Hippocampal formation (tissue), 2 donors: Measurements from ENCODE around the gene KCMF1.
"Not testable (repeated sequence)": the region's sequence is repeated elsewhere in the genome, so short reads cannot be mapped to it uniquely, and the experiment has no call there.

Source experiments
- DNase-seq, 2 donors: peaks; one replicate each; lab custom pipeline; 2025; lab: John Stamatoyannopoulos, UW

KCMF1 gene

DNA sequence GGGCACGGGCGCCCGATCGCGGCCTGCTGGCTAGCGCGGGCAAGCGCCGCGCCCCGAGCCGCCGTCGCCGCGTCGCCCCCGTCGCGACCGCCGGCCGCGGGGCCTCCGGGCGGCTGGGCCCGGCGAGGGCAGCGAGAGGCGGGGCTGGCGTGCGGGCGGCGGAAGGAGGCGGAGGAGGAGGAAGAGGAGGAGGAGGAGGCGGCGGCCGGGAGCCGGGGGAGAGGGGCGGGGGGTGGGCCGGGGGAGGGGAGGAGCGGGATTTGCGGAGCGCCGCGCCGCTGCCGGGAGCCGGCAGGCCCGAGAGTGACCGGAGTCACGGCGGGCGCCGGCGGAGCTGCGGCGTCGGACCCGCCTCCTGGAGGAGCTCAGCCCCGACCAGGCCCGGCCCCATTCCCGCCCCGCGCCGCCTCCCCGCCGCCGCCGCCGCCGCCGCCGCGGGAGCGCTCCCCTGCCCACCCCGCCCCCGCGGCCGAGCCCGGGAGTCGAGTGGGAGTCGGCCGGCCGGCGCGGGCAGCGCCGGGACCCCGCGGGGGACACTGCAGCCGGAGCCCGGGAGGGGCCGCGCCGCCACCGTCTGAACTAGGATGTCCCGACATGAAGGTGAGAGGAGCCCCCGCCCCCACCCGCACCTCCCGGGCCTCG, at the start of gene KCMF1:
Gene KCMF1, plus strand, starts transcription at position 294 of the 642 bp plus-strand sequence. Its CDS starts 291 bp downstream, at position 585.
- peak; percentile 57 to 71 for DNase-seq

DNA sequence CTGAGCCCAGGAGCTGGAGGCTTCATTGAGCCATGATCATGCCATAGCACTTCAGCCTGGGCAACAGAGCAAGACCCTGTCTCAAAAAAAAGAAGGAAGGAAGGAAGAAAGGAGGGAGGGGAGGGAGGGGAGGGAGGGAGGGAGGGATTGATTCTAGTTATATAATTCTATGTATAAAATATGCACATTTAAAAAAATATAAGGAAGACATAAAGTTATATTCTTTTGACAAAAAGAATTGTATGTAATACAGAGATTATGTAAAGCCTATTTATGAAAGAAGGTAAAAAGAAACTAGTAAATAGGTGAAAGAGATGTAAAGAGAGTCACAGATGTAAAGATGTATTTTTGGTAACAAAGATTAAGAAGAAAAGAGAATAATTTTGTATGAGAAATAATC, 48.0 kb upstream of the KCMF1 start:
- DNase-seq: no peak

DNA sequence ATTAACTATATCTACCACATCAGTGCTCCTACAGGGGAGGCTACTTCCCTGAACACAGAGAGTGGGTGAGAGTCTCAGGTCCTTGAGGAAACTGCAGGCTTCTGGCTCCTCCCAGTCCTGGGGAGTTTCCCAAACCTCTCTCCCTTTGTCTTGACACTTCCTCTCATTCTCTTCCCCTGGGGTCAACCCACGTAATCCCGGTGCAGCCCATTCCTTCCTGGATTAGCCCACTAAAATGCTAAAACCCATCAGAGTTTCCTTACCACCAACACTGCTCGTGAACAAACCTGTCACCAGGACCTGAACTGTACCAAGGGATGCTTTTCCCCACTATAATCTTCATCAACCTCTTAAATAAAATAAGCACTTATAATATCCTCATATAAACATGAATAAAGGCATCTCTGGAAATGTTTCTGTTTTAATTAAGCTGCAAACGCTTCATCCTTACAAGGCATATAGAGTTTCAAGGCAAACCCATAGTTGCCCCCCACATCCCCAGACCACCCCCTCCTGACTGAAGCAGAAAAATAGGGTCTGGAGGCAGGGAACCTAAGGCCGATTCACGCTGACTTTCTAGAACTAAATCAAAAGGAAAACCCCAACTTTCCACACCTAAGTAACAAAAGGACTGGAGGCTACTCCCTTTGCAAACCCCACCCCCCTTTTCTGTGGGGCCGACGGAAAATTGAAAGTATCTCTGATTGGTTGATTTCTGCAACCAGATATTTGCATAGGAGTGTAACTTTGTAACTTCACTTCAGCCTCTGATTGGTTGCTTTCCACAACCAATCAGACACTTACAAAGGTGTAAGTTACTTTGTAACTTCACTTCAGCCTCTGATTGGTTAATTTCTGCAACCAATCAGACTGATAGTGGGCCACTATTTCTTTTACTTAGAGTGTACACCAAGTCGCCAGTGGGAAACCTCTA, 46.5 kb upstream of the KCMF1 start:
- no peak for DNase-seq

DNA sequence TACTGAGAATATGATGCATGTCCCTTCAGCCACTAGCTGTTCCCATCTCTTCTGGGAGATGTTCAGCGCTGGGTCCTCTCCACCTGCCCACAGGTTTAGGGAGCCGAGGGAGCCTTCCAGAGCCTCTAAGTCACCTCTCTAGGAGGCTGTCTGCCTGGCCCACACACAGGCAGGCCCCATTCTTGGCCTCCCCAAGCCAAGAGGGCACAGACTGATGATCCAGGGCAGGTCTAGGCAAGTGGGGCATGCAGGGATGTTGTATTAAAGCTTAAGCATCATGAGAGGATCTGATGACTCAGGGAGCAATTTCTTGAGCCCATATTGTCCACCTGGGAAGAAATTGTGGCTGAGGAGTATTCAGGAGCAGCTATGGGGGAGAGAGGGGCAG, 45.6 kb upstream of the KCMF1 start:
- no peak for DNase-seq

DNA sequence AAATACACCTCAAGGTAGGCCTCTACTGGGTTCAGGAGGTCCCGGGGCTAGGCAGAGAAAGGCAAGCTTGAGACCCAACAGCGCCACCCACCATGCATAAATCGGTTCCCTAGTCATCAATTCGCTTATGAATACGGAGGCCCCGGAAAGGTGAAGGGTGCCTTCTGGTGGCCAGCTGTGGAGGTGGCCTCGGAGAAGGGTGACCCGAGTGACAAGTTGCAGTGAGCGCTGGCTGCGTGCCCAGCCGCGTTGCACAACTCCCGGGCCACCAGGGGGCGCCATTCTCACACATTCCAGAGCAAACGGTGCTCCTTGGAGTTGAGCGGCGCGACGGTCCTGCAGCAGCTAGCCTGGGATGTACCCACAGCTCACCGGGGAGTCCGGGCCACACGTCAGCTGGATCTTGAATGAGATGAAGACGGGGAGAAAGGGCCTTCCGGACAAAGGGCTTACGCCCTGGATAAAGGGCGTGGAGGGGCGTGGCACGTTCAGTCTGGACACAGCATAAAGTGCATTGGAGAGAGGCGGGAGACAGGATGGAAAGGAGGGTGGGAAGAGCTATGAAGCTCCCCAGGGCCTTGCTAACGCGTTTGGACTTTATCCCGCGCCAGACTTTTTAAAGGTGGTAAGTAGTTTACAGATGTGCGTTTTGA, 45.1 kb upstream of the KCMF1 start:
- peak; percentile 80 to 90 for DNase-seq

DNA sequence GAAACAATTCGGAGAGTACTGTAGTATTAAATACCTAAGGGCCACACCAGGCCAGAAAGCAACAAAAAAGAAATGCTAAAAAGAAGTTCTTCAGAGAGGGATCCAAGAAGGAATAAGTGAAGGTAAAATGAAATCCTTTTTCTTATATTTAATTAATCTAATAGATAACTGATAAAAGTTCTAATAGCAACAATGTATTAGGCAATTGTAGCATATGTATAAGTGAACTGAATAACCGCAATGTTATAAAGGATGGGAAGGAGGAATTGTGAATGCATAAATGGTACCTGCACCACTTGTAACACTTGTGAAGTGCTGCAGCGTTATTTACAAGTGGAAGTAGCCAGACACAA, 43.7 kb upstream of the KCMF1 start:
- no peak for DNase-seq

DNA sequence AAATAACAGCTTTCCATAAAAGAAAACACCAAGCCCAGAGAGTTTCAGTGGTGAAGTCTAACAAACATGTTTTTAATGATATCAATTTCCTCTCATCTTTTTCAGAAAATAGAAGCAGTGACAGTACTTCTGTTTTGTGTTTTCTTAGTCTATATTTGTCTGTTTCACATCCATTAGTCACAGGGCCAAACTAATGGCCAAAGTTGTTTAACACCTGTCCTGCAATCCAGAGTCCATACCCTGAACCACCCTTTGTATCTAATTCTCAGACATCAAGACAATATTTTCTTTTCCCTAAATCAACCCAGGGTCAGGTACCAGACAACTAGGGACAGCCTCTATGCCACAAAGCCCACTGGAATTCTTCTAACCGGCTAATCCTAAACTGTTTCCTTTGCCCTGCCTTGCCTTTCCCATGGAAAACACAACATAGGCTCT, 39.6 kb upstream of the KCMF1 start:
- DNase-seq: no peak

DNA sequence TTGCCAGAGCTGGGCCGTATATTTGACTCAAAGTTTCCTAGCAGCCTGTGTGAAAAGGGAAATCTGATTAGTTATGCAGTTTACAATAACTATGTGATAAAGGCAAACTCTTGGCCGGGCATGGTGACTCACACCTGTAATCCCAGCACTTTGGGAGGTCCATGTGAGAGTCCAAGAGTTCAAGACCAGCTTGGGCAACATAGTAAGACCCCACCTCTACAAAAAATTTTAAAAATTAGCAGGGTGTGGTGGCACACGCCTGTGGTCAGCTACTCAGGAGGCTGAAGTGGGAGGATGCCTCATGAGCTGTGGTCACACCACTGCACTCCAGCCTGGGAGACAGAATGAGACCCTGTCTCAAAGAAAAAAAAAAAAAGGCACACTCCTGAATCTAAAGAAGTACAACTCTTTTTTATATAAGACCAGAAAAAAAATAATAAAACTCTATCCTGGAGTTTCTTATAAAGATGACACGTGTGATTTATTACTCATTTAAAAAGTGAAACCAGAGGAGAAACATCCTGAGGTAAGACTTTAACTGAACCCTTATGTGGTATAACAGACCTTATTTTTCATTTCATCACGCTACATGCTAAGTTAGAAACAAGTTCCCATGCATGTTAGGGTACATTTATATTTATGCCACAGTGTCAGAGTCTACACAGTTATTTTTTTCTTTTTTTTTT, 32.6 kb upstream of the KCMF1 start:
- no peak for DNase-seq

DNA sequence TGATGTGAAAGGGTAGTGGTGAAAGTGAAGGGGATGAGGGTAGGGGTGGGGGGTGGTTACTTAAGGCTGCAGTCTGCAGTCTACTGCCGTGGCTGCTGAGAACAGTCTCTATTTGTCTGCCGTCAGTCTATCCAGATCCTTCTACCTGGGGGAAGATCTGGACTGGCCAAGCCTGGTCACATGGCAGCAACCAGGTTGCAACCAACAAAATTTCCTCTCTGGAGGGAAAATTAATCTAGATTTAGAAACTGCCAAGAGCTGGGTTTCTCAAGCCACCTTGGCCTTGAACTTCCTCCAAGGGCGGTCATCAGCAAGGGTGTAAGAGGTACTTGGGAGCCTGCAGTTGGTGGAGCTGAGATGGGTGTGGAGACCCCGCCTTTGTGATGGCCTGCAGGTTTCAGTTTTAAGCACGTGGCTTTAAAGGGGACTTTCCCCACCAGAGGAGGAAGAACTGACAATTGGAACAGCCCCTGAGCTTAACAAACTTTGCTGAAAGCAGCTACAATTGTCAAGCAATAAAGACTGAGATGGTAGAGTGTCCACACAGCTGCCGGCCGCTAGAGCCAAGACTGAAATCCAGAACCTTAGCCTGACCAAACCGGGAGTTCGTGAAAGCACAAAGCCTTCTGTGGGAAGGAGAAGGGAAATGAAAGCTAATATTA, 31.4 kb upstream of the KCMF1 start:
- DNase-seq: no peak

DNA sequence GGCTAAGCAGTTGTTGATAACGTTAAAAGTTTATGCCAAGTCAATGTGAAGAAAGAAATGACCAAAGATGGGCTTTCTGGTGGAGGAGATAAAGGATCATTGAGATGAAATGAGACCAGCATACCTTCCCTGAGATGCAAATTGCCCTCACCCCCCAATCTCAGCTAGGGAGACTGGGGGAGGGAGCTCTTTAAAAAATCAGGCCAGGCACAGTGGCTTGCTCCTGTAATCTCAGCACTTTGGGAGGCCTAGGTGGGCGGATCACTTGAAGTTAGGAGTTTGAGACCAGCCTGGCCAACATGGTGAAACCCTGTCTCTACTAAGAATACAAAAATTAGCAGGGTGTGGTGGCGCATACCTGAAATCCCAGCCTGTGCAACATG, 30.9 kb upstream of the KCMF1 start:
- no peak for DNase-seq

DNA sequence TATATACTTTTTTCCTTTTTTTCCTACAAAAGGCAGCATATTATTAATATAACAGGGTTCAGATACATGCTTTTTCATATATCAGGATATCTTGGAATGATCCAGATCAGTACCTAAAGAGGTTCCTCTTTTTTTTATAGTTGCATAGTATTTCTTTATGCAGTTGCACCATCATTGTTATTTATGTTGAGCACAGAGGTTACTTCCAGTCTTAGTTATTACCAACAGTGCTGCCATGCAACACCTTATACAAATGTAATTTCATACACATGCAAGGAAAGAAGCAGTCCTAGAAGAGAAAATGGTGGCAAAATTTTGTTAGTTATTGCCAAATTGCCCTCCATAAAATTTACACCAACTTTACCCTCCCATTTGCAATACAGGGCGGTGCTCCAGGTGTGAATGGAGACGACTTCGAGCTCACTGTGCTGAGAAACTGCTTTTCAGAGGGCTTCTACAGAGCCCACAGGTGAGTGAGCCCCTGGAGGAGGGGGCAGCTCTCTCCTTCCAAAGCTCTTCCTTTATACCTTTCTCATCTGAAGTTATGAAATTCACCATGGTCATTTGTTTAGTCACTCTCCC, 30.0 kb upstream of the KCMF1 start:
- no peak for DNase-seq

DNA sequence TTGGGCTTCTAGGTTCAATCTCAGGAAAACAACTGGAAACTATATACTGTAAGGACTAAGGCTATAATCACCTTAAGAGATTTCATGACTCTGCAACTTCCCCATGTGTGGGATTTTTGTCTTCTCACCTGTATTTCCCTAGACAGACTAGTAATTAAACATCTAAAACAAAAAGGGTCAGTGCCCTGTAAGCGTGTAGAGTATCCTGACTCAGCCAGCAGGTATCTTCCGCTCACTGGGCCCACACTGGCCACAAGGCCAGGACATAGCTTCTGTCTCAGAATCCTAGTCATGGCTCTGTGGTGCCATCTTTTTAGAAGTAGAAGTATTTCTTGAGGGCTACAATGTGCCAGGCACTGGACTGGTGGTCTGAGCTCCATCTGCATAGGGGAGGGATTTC, 28.8 kb upstream of the KCMF1 start:
- DNase-seq: no peak

DNA sequence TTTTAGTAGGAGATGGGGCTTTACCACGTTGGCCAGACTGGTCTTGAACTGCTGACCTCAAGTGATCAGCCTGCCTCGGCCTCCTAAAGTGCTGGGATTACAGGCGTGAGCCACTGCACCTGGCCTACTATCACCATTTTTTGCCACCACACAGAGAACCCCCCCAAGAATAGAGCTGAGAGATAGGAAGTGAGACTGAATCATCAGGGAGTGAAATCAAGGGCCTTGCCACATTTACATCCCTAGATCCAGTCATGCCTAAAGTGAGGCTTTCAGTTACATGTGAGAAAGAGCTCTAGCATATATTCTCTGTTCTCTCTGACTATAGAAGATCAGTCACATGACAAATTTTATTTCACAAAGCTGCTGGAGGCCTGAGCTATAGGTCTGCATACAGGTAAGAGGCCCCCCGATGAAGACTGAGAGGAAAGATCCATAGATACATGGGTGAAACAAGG, 28.0 kb upstream of the KCMF1 start:
- DNase-seq: no peak

DNA sequence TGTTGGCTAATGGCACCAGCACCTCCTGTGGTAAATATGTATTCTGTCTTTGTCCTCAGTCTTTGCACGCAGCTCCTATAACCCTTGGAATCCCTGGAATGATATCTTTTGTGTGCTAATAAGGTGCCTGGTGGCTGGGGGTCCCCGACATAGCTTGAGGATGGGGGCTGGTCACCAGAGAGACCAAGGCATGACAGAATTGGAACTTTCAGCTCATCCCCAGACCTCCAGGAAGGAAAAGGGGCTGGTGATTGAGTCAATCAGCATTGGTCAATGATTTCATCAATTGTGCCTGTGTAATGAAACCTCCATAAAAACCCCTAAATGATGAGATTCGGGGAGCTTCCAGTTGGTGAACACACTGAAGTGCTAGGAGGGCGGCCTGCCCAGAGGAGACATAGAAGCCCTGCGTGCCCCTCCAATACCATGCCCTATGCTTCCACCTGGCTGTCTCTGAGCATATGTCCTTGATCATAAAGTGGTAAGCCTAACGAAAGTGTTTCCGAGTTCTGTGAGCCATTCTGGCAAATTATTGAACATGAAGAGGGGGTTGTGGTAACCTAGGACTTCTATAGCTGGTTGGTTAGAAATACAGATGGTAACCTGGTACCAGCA, 26.6 kb upstream of the KCMF1 start:
- DNase-seq: no peak

DNA sequence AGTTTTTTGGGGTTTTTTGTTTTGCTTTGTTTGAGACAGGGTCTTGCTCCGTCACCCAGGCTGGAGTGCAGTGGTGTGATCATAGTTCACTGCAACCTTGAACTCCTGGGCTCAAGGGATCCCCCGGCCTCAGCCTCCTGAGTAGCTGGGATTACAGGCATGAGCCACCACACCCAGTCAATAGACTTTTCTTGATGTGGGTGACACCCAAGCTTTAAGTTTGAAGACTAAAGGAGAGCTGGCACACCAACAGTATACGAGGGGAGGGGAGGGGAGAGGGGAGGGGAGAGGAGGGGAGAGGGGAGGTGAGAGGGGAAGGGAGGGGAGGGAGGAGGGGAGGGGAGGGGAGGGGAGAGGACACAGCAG, 25.1 kb upstream of the KCMF1 start:
- not testable (repeated sequence) for DNase-seq

DNA sequence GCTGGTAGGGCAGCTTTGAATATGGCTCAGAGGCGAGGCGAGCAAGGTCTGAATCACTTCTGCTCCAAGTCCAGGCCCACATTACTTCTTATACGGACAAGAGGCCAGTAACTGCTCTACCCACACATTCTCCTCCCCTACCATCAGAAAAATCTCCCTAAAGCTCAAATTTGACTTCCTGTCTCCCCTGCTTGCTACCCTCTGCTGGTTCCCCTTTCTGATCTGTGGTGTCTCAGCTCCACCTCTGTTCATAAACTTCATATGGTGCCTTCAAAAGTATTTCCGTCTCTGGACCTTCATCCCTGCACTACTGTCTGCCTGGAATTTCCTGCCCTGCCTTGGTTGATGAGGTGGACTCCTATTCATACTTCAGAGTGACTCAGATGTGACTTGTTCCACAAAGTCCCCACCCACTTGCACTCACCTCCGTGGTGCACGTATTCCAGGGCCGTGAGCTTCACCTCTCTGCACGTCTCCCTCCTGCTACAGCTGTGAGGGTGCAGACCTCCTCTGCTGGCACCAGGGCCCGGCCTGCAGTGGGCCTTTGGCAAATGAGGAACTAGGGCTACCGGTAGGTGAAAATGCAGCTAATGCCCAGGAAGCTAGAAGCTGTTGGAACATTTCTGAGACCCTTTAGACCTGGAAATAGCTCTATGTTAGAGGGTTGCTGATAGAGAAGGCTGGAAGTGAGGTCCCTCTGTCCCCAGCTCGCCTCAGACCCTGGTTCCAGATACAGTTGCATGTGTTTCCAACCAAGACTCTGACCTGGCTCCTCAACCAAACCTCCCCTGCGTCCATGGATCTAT, 24.6 kb upstream of the KCMF1 start:
- DNase-seq: no peak

DNA sequence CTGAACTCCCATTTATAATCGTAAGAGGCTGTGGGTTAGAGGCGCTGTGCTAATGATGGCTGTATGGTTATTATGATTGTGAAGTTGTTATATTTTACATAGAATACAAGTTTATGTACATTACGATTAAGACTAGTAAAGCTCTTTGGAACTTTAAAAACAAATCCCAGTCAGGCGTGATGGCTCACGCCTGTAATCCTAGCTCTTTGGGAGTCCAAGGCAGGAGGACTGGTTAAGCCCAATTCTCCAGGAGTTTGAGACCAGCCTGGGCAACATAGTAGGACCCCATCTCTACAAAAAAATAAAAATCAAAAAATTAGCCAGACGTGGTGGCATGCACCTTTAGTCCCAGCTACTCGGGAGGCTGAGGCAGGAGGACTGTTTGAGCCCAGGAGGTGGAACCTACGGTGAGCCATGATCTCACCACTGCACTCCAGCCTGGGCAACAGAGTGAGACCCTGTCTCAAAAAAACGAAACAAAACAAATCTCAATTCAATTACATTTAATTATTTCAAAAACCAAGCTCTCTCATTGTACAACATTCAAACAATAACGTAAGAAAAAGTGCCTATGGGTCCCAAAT, 23.9 kb upstream of the KCMF1 start:
- DNase-seq: no peak

DNA sequence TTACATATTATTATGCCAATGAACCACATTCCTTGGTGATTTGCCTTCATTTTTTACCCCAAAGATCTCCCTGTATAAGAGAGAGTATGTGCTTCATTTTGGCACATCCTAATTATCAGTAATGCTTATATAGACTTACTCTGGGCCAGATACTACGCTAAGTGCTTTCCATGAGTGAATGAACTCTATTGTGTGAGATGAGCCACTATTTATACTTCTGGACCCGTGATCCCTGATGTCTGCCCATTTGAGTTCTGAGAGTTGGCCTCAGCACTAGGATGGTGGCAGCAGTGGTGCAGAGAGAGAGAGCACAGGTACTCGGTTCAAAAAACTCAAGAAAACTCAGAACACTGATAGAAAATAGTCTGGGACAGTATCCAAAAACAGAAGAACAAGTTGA, 17.4 kb upstream of the KCMF1 start:
- DNase-seq: no peak

DNA sequence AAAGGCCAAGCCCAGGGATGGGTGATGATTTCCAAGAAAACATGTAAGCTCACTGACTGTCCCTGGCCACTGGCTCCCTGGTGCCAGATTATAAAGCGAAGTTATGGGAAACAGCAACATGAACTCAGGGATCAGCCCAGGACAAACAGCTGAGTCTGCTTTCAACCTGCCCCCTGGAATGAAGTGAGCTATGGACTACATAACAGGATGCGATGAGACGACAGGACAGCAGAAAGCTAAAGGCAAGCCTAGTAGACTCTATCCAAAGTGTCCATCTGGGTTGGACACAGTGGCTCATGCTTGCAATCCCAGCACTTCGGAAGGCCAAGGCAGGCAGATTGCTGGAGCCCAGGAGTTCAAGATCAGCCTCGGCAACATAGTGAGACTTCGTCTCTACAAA, 16.6 kb upstream of the KCMF1 start:
- no peak for DNase-seq
